DOHH2 (cell line): ENCODE data around the gene LOXHD1.

Experiments used
- H3F3A ChIP-seq: fragments of 200-600 bp; sonication (generic), shearing (Covaris generic); 2 replicates; pipeline ENCODE4 v1.6.0; 2016; ENCODE audit warnings: antibody characterized with exemption, mild to moderate bottlenecking; ENCODE audit not compliant: control insufficient read depth, insufficient read depth
- H3K27ac ChIP-seq: fragments of 200-600 bp; sonication (generic); 2 replicates; pipeline ENCODE4 v1.5.1; 2014; ENCODE audit warnings: low read depth, mild to moderate bottlenecking, low read length, moderate library complexity
- H3K27me3 ChIP-seq: fragments of 200-600 bp; sonication (generic); 2 replicates; pipeline ENCODE4 v1.6.1; 2014; ENCODE audit warnings: mild to moderate bottlenecking, low read length, mixed read lengths; ENCODE audit not compliant: control insufficient read depth
- H3K36me3 ChIP-seq: fragments of 200-600 bp; sonication (generic); 2 replicates; pipeline ENCODE4 v1.6.1; 2014; ENCODE audit warnings: mild to moderate bottlenecking, low read length, moderate library complexity, mixed read lengths; ENCODE audit not compliant: control insufficient read depth
- H3K4me1 ChIP-seq: fragments of 200-600 bp; sonication (generic); 2 replicates; pipeline ENCODE4 v1.6.1; 2014; ENCODE audit warnings: mild to moderate bottlenecking, low read length, mixed read lengths; ENCODE audit not compliant: control insufficient read depth
- H3K4me2 ChIP-seq: fragments of 200-600 bp; sonication (generic); 2 replicates; pipeline ENCODE4 v1.6.0; 2014; ENCODE audit warnings: mild to moderate bottlenecking, low read length, moderate library complexity
- H3K4me3 ChIP-seq: fragments of 200-600 bp; sonication (generic); 2 replicates; pipeline ENCODE4 v1.5.1; 2014; ENCODE audit warnings: mild to moderate bottlenecking, low read length, mixed read lengths
- H3K79me2 ChIP-seq: fragments of 200-600 bp; sonication (generic); 2 replicates; pipeline ENCODE4 v1.6.1; 2014; ENCODE audit warnings: mild to moderate bottlenecking, low read length, mixed read lengths; ENCODE audit not compliant: control insufficient read depth
- H3K9me2 ChIP-seq: fragments of 200-600 bp; sonication (generic); replicated peaks from 2 replicates; pipeline ENCODE4 v1.6.1; 2014; ENCODE audit warnings: mild to moderate bottlenecking, low read length, mixed read lengths; ENCODE audit not compliant: control insufficient read depth
- H3K9me3 ChIP-seq: fragments of 200-600 bp; sonication (generic); 2 replicates; pipeline ENCODE4 v1.6.1; 2014; ENCODE audit warnings: antibody characterized with exemption, low read length, mixed read lengths; ENCODE audit not compliant: control insufficient read depth, insufficient read depth
- H4K20me1 ChIP-seq: fragments of 200-600 bp; sonication (generic); 2 replicates; pipeline ENCODE4 v1.6.0; 2014; ENCODE audit warnings: low read depth, mild to moderate bottlenecking, antibody characterized with exemption, low read length, moderate library complexity; ENCODE audit not compliant: control insufficient read depth, insufficient read depth
- EZH2phosphoT487 ChIP-seq: fragments of 200-600 bp; sonication (generic); IDR thresholded peaks from 2 replicates; pipeline ENCODE4 v1.6.1; 2017; ENCODE audit warnings: borderline replicate concordance, mild to moderate bottlenecking, antibody characterized with exemption, low read length, moderate library complexity, mixed read lengths
- TF ChIP-seq, protein P1 (sequence below): fragments of 200-600 bp; sonication (generic); IDR thresholded peaks from one replicate; pipeline ENCODE4 v1.5.1; 2014; ENCODE audit warnings: antibody characterized with exemption, mild to moderate bottlenecking, low read depth, low read length; ENCODE audit not compliant: poor library complexity, severe bottlenecking

LOXHD1 gene

DNA sequence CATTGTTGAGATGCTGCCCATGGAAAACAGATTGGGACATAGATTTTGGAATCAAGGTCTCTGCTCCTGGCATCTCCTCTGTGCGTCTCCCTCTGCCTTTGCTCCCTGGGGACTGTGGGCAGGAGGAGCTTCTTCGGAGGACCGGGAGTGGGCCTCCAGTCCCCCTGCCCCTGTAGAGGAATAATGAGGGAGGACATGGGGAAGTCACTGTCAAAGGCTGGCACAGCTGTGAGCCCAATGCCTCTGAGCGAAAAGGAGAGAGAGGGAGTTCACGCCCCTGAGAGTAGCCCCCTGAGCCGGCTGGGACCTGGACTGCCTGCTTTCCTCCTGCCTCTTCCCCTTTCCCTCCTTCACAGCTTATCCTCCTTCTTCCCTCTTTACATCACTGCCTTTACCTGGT is 195.0 kb downstream of the LOXHD1 start:
- H3K4me3 ChIP-seq, result no peak overlapping the region
- no peaks in the 10 kb centered on the region for H4K20me1 ChIP-seq
- H3K36me3 ChIP-seq, result no peaks in the 10 kb centered on the region
- H3K4me1 ChIP-seq, result no peaks in the 10 kb centered on the region
- H3K9me2 ChIP-seq, result no peaks in the 10 kb centered on the region
- H3F3A ChIP-seq, result no peaks in the 10 kb centered on the region
- TF ChIP-seq, protein P1, sequence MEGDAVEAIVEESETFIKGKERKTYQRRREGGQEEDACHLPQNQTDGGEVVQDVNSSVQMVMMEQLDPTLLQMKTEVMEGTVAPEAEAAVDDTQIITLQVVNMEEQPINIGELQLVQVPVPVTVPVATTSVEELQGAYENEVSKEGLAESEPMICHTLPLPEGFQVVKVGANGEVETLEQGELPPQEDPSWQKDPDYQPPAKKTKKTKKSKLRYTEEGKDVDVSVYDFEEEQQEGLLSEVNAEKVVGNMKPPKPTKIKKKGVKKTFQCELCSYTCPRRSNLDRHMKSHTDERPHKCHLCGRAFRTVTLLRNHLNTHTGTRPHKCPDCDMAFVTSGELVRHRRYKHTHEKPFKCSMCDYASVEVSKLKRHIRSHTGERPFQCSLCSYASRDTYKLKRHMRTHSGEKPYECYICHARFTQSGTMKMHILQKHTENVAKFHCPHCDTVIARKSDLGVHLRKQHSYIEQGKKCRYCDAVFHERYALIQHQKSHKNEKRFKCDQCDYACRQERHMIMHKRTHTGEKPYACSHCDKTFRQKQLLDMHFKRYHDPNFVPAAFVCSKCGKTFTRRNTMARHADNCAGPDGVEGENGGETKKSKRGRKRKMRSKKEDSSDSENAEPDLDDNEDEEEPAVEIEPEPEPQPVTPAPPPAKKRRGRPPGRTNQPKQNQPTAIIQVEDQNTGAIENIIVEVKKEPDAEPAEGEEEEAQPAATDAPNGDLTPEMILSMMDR, result no peak
- TF ChIP-seq EZH2phosphoT487, result no peak
- no peaks in the 10 kb centered on the region for H3K9me3 ChIP-seq
- H3K79me2 ChIP-seq, result no peaks in the 10 kb centered on the region
- H3K27me3 ChIP-seq, result peaks cover 4% of the 10 kb centered on the region; the same call in 1 of the 2 replicates
- no peak overlapping the region for H3K27ac ChIP-seq
- H3K4me2 ChIP-seq, result no peak overlapping the region

DNA sequence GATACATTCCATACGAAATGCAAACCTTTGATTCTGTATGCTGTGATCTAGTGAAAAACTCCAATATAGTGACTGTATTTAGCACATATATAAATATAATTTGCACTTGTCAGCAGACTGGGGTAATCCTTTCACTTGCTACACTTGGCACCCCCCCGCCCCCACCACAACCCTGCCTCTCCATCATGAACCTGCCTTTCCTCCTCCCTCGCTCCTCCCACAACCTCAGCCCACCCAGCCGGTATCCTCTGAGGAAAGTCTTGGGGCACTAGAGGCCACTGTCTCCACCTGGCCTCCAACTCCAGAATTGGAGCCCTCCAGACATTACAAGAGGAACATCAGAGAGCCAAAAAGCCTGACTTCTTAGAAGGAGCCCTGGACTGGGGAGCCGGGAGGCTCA is 196.3 kb downstream of the LOXHD1 start:
- no peak overlapping the region for H3K4me2 ChIP-seq
- H3K9me2 ChIP-seq, result no peaks in the 10 kb centered on the region
- H3K79me2 ChIP-seq, result no peaks in the 10 kb centered on the region
- H4K20me1 ChIP-seq, result no peaks in the 10 kb centered on the region
- no peaks in the 10 kb centered on the region for H3K4me1 ChIP-seq
- no peaks in the 10 kb centered on the region for H3K36me3 ChIP-seq
- H3K27ac ChIP-seq, result no peak overlapping the region
- no peaks in the 10 kb centered on the region for H3F3A ChIP-seq
- peaks cover 4% of the 10 kb centered on the region; the same call in 1 of the 2 replicates for H3K27me3 ChIP-seq
- no peaks in the 10 kb centered on the region for H3K9me3 ChIP-seq
- TF ChIP-seq EZH2phosphoT487, result no peak
- TF ChIP-seq, protein P1, result no peak
- H3K4me3 ChIP-seq, result no peak overlapping the region

DNA sequence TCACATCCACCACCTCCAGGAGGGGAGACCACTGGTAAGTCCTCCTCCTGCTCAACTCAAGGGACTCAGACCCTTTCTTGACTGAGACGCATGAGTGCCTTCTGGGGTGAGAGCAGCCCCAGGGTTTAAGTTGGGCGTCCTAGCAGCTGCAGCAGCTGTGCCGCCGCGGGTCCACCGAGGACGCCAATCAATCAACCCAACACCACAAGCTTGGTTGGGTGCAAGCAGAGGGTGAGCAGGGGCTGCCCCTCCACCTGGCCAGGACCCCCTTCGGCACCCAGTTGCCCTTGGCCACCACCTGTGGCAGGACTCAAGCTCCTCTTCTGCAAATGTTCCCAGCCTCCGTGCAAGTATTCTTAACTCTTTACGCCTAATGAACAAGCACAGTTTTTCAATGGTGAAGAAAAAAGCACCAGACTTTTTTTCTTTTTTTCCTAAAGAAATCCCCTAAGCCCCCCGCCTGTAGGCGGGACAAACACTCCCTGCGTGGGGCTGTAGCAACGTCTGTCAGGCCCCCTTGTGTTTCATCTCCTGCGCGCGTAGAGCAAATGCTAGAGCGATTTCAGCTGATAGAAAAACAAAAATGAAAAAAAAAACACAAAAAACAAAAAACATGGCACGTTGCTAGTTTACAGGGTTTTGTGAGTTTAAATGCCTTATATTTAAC is 197.1 kb downstream of the LOXHD1 start:
- no peaks in the 10 kb centered on the region for H3K79me2 ChIP-seq
- peaks cover 4% of the 10 kb centered on the region; the same call in 1 of the 2 replicates for H3K27me3 ChIP-seq
- H3K36me3 ChIP-seq, result no peaks in the 10 kb centered on the region
- H3K27ac ChIP-seq, result no peak overlapping the region
- no peaks in the 10 kb centered on the region for H3K9me2 ChIP-seq
- no peak overlapping the region for H3K4me3 ChIP-seq
- no peaks in the 10 kb centered on the region for H4K20me1 ChIP-seq
- H3K4me2 ChIP-seq, result no peak overlapping the region
- no peaks in the 10 kb centered on the region for H3K4me1 ChIP-seq
- H3K9me3 ChIP-seq, result no peaks in the 10 kb centered on the region
- H3F3A ChIP-seq, result no peaks in the 10 kb centered on the region
- TF ChIP-seq, protein P1, result no peak
- no peak for TF ChIP-seq EZH2phosphoT487
